ENCODE results near the gene PIM1.

PIM1 gene

GRCh38 chr6:37137201-37138090, 32.5 kb upstream of the PIM1 start:
- DNase-seq (ENCODE audit: low spot score), result peak; percentile 85

GRCh38 chr6:37138856-37139229, 31.1 kb upstream of the PIM1 start:
- no peak for DNase-seq (ENCODE audit: low spot score)

- DNase-seq (ENCODE audit: low spot score), result no peak
These were observed 30.6 kb upstream of the PIM1 start for GRCh38 chr6:37139230-37139962.

GRCh38 chr6:37140145-37140544, 29.8 kb upstream of the PIM1 start:
- no peak for DNase-seq (ENCODE audit: low spot score)

- peak; percentile 54 for DNase-seq (ENCODE audit: low spot score)
These were observed 28.5 kb upstream of the PIM1 start for GRCh38 chr6:37141281-37142049.

- no peak for DNase-seq (ENCODE audit: low spot score)
These were observed 27.8 kb upstream of the PIM1 start for GRCh38 chr6:37142050-37142614.

GRCh38 chr6:37143585-37143984, 26.4 kb upstream of the PIM1 start:
- no peak for DNase-seq (ENCODE audit: low spot score)

GRCh38 chr6:37145443-37145842, 24.5 kb upstream of the PIM1 start:
- DNase-seq (ENCODE audit: low spot score), result no peak

GRCh38 chr6:37146735-37147157, 23.2 kb upstream of the PIM1 start:
- no peak for DNase-seq (ENCODE audit: low spot score)

- DNase-seq (ENCODE audit: low spot score), result no peak
These were observed 20.2 kb upstream of the PIM1 start for GRCh38 chr6:37149745-37150144.

- DNase-seq (ENCODE audit: low spot score), result no peak
These were observed 19.6 kb upstream of the PIM1 start for GRCh38 chr6:37150314-37150713.

- DNase-seq (ENCODE audit: low spot score), result no peak
These were observed 14.3 kb upstream of the PIM1 start for GRCh38 chr6:37155394-37156312.

- no peak for DNase-seq (ENCODE audit: low spot score)
These were observed 11.4 kb upstream of the PIM1 start for GRCh38 chr6:37158508-37158907.

- peak; percentile 59 for DNase-seq (ENCODE audit: low spot score)
These were observed 8.8 kb upstream of the PIM1 start for GRCh38 chr6:37160922-37161778.

- no peak for DNase-seq (ENCODE audit: low spot score)
These were observed 7.2 kb upstream of the PIM1 start for GRCh38 chr6:37162740-37163139.

GRCh38 chr6:37168163-37168758, 1.7 kb upstream of the PIM1 start:
- DNase-seq (ENCODE audit: low spot score), result no peak

- DNase-seq (ENCODE audit: low spot score), result peak; percentile 77
These were observed 999 bp upstream of the PIM1 start for GRCh38 chr6:37168811-37169495.

GRCh38 chr6:37170273-37171200, 585 bp downstream of the PIM1 start:
- DNase-seq (ENCODE audit: low spot score), result peak; percentile 32

All from GM03348 (cell line).